SK-N-SH treated with all-trans-retinoic acid at 6 μM for 48 hours (cell line): ENCODE data around the gene SLC44A5.

Experiments used
- CREB5 ChIP-seq: fragments of 250-450 bp; sonication (Bioruptor Pico); IDR thresholded peaks from 2 replicates; pipeline ENCODE4 v1.5.1; 2020; ENCODE audit warnings: low read depth, mild to moderate bottlenecking, moderate library complexity
- CSRNP3 ChIP-seq: fragments of 250-450 bp; sonication (Bioruptor Pico); IDR thresholded peaks from 2 replicates; pipeline ENCODE4 v1.5.1; 2021; ENCODE audit warnings: mild to moderate bottlenecking, moderate library complexity
- ESRRG ChIP-seq: fragments of 250-450 bp; sonication (Bioruptor Pico); IDR thresholded peaks from 2 replicates; pipeline ENCODE4 v1.6.1; 2021; ENCODE audit warnings: mild to moderate bottlenecking
- GLIS3 ChIP-seq: fragments of 250-450 bp; sonication (Bioruptor Pico); IDR thresholded peaks from 2 replicates; pipeline ENCODE4 v1.5.0; 2020; ENCODE audit warnings: mild to moderate bottlenecking, moderate library complexity
- PATZ1 ChIP-seq: fragments of 250-450 bp; sonication (Bioruptor Pico); IDR thresholded peaks from 2 replicates; pipeline ENCODE4 v1.8.0; 2020; ENCODE audit warnings: mild to moderate bottlenecking, moderate library complexity, borderline replicate concordance
- RARB ChIP-seq: fragments of 250-450 bp; sonication (Bioruptor Pico); IDR thresholded peaks from 2 replicates; pipeline ENCODE4 v1.8.0; 2021; ENCODE audit warnings: mild to moderate bottlenecking, moderate library complexity
- SNAI2 ChIP-seq: fragments of 250-450 bp; sonication (Bioruptor Pico); IDR thresholded peaks from 2 replicates; pipeline ENCODE4 v1.5.0; 2020; ENCODE audit warnings: mild to moderate bottlenecking, moderate library complexity
- TOX ChIP-seq: fragments of 250-450 bp; sonication (Bioruptor Pico); IDR thresholded peaks from 2 replicates; pipeline ENCODE4 v1.8.0; 2021; ENCODE audit warnings: mild to moderate bottlenecking, moderate library complexity, borderline replicate concordance
- ZFP3 ChIP-seq: fragments of 250-450 bp; sonication (Bioruptor Pico); IDR thresholded peaks from 2 replicates; pipeline ENCODE4 v1.5.0; 2020; ENCODE audit warnings: mild to moderate bottlenecking, moderate library complexity
- ZFP30 ChIP-seq: fragments of 450-650 bp; formaldehyde crosslinking; IDR thresholded peaks from 2 replicates; pipeline ENCODE4 v1.5.0; 2022; ENCODE audit warnings: mild to moderate bottlenecking, moderate library complexity

- TF ChIP-seq CSRNP3 (CRISPR knock-in tag) (no peak), RARB (CRISPR knock-in tag) (no peak), TOX (CRISPR knock-in tag) (no peak), ZFP3 (CRISPR knock-in tag) (no peak), GLIS3 (no peak), SNAI2 (CRISPR knock-in tag) (no peak), PATZ1 (no peak), ZFP30 (CRISPR knock-in tag) (no peak), ESRRG (CRISPR knock-in tag) (no peak), CREB5 (CRISPR knock-in tag) (no peak)
Observed at GRCh38 chr1:75188892-75189291, 422.0 kb downstream of the SLC44A5 start.
